Epithelial cell of proximal tubule (primary cell): ENCODE results near the gene GAGE12F. TPM values are rescaled to one million over a fixed set of nuclear protein-coding genes. Genes with fewer than 3 reads are reported as not detected.
"Not testable (repeated sequence)": the region's sequence is repeated elsewhere in the genome, so short reads cannot be mapped to it uniquely, and the experiment has no call there.

ENCODE experiments used
- DNase-seq: peaks from one replicate; pipeline ENCODE4 v3.0.0-alpha.2; 2011; ENCODE audit warnings: low read depth
- H3K4me3 ChIP-seq: 2 replicates; pipeline ENCODE4 v1.5.1; 2011; ENCODE audit warnings: low read depth, mild to moderate bottlenecking, low read length
- CTCF ChIP-seq: conservative IDR thresholded peaks from 2 replicates; pipeline ENCODE4 v1.5.1; 2012; ENCODE audit warnings: low read depth, mild to moderate bottlenecking, low read length
- total RNA-seq: library from RNA; depleted of rRNA; stranded (reverse); fragments of >200 nt; gene quantifications from 2 replicates; pipeline ENCODE4 v1.2.3, GENCODE V29; 2015

Gene GAGE12F
- total RNA-seq, result not detected in 2 replicates

GRCh38 chrX:49560542-49560941 lies at the start of gene GAGE12F:
TSS of gene GAGE12F (plus strand) at chrX:49560842. CDS start at chrX:49561997, 1,155 bp downstream.
- DNase-seq, H3K4me3 ChIP-seq: not testable (repeated sequence)

GRCh38 chrX:49531877-49532276 lies 28.8 kb upstream of the GAGE12F start, which contains the start of gene GAGE12C:
TSS of gene GAGE12C (plus strand) at chrX:49532177. CDS start at chrX:49533332, 1,155 bp downstream.
- DNase-seq, H3K4me3 ChIP-seq: not testable (repeated sequence)

- H3K4me3 ChIP-seq, DNase-seq: not testable (repeated sequence)
Measured at GRCh38 chrX:49541433-49541832, 19.2 kb upstream of the GAGE12F start, which contains the start of gene GAGE12D. TSS of gene GAGE12D (plus strand) at chrX:49541733. CDS start at chrX:49542888, 1,155 bp downstream.

- not testable (repeated sequence) for DNase-seq
Measured at GRCh38 chrX:49550989-49551388, 9.7 kb upstream of the GAGE12F start, which contains the start of gene GAGE12E. TSS of gene GAGE12E (plus strand) at chrX:49551289. CDS start at chrX:49552444, 1,155 bp downstream.

GRCh38 chrX:49568728-49569127 lies 8.1 kb downstream of the GAGE12F start:
- H3K4me3 ChIP-seq, DNase-seq: not testable (repeated sequence)

More at GRCh38 chrX:49550989-49551388, 9.7 kb upstream of the GAGE12F start, which contains the start of gene GAGE12E:
- not testable (repeated sequence) for H3K4me3 ChIP-seq

GRCh38 chrX:49569152-49569551 lies 8.5 kb downstream of the GAGE12F start:
- H3K4me3 ChIP-seq, DNase-seq: not testable (repeated sequence)

- DNase-seq, H3K4me3 ChIP-seq: not testable (repeated sequence)
Measured at GRCh38 chrX:49570100-49570499, 9.5 kb downstream of the GAGE12F start, which contains the start of gene GAGE12G. TSS of gene GAGE12G (plus strand) at chrX:49570400. CDS start at chrX:49571555, 1,155 bp downstream.

- not testable (repeated sequence) for H3K4me3 ChIP-seq, DNase-seq
Measured at GRCh38 chrX:49579649-49580048, 19.0 kb downstream of the GAGE12F start, which contains the start of gene GAGE12H. TSS of gene GAGE12H (plus strand) at chrX:49579949. CDS start at chrX:49581104, 1,155 bp downstream.

GRCh38 chrX:49589196-49589595 lies 28.6 kb downstream of the GAGE12F start, which contains the start of gene GAGE2A:
TSS of gene GAGE2A (plus strand) at chrX:49589496. CDS start at chrX:49590651, 1,155 bp downstream.
- not testable (repeated sequence) for H3K4me3 ChIP-seq

GRCh38 chrX:49589769-49590478 lies 29.3 kb downstream of the GAGE12F start:
- H3K4me3 ChIP-seq, DNase-seq: not testable (repeated sequence)

More at GRCh38 chrX:49589196-49589595, 28.6 kb downstream of the GAGE12F start, which contains the start of gene GAGE2A:
- not testable (repeated sequence) for DNase-seq

GRCh38 chrX:49590488-49590887 lies 29.8 kb downstream of the GAGE12F start:
- not testable (repeated sequence) for DNase-seq, H3K4me3 ChIP-seq

GRCh38 chrX:49598720-49599119 lies 38.1 kb downstream of the GAGE12F start, which contains the start of gene GAGE1:
TSS of gene GAGE1 (plus strand) at chrX:49599020. CDS start at chrX:49600175, 1,155 bp downstream.
- H3K4me3 ChIP-seq, DNase-seq: not testable (repeated sequence)

GRCh38 chrX:49610718-49611310 lies 50.2 kb downstream of the GAGE12F start:
- H3K4me3 ChIP-seq, result no peak overlapping the region
- no peak for TF ChIP-seq CTCF
- no peak for DNase-seq

Other genes starting within 250 kb of the GAGE12F start
- gene GAGE12J, start 238.8 kb upstream of the GAGE12F start, total RNA-seq, result not detected in 2 replicates
- gene GAGE13, start 229.3 kb upstream of the GAGE12F start, total RNA-seq, result not detected in 2 replicates
- gene GAGE12C, start 28.7 kb upstream of the GAGE12F start, total RNA-seq, result not detected in 2 replicates
- not detected in 2 replicates for gene GAGE12D, start 19.1 kb upstream of the GAGE12F start, total RNA-seq
- gene GAGE12E, start 9.6 kb upstream of the GAGE12F start, total RNA-seq, result not detected in 2 replicates
- gene GAGE12G, start 9.6 kb downstream of the GAGE12F start, total RNA-seq, result not detected in 2 replicates
- not detected in 2 replicates for gene GAGE12H, start 19.1 kb downstream of the GAGE12F start, total RNA-seq
- gene GAGE2A, start 28.7 kb downstream of the GAGE12F start, total RNA-seq, result not detected in 2 replicates
- gene GAGE1, start 38.2 kb downstream of the GAGE12F start, total RNA-seq, result not detected in 2 replicates
- not detected in 2 replicates for gene PAGE1, start 135.1 kb downstream of the GAGE12F start, total RNA-seq